SK-N-SH (cell line): Measurements from ENCODE around the gene OOSP2. TPM values are rescaled to one million over a fixed set of nuclear protein-coding genes. Genes with fewer than 3 reads are reported as not detected.

Experiments
- CTCF ChIA-PET: fragments of 300-600, 350-600 bp; formaldehyde crosslinking; extraction: SDS; loops from one replicate; lab custom pipeline; 2021; lab: Yijun Ruan, JAX
- POLR2A ChIA-PET: fragments of 350-600 bp; sonication (Branson Sonifier 250); formaldehyde crosslinking; extraction: SDS; loops from one replicate; lab custom pipeline; 2020; ENCODE audit warnings: antibody characterized with exemption, inconsistent platforms; lab: Yijun Ruan, JAX
- DNase-seq: peaks from one replicate; pipeline ENCODE4 v3.0.0; 2012
- H2AFZ ChIP-seq: fragments of 200-600 bp; sonication (generic); 2 replicates; pipeline ENCODE4 v1.8.1; 2016; ENCODE audit warnings: antibody characterized with exemption, mild to moderate bottlenecking, low read depth
- H3F3A ChIP-seq: fragments of 200-600 bp; sonication (generic); replicated peaks from 2 replicates; pipeline ENCODE3; 2016; ENCODE audit warnings: antibody characterized with exemption, mild to moderate bottlenecking; ENCODE audit not compliant: insufficient read depth
- H3K27ac ChIP-seq, 2 experiments: fragments of 200-500 bp in 1 of 2; fragments of 200-600 bp in 1 of 2; sonication (Bioruptor generic) in 1 of 2; sonication (generic), shearing (Covaris generic) in 1 of 2; 2 replicates each; pipeline versions ENCODE4 v1.5.1 to v1.6.1; 2014 to 2016; ENCODE audit warnings: low read depth in 2 of 2, inconsistent platforms in 1 of 2, low read length in 1 of 2, mild to moderate bottlenecking in 1 of 2, mixed read lengths in 1 of 2
- H3K27me3 ChIP-seq: fragments of 200-600 bp; sonication (generic), shearing (Covaris generic); 2 replicates; pipeline ENCODE4 v1.6.1; 2016; ENCODE audit warnings: mixed run types; ENCODE audit not compliant: insufficient read depth
- H3K36me3 ChIP-seq, 2 experiments: fragments of 200-500 bp in 1 of 2; fragments of 200-600 bp in 1 of 2; sonication (Bioruptor generic) in 1 of 2; sonication (generic) in 1 of 2; replicated peaks in 1 of 2; 2 replicates each; pipeline versions ENCODE3 to v1.5.1; 2014 to 2016; ENCODE audit warnings: low read length in 1 of 2, mild to moderate bottlenecking in 1 of 2; ENCODE audit not compliant: insufficient read depth in 2 of 2, control insufficient read depth in 1 of 2
- H3K4me1 ChIP-seq, 2 experiments: fragments of 200-500 bp in 1 of 2; fragments of 200-600 bp in 1 of 2; sonication (Bioruptor generic) in 1 of 2; sonication (generic), shearing (Covaris generic) in 1 of 2; 2 replicates each; pipeline versions ENCODE4 v1.5.1 to v1.6.1; 2014 to 2016; ENCODE audit warnings: low read depth in 1 of 2, low read length in 1 of 2, mixed run types in 1 of 2; ENCODE audit not compliant: insufficient read depth in 2 of 2, control insufficient read depth in 1 of 2
- H3K4me2 ChIP-seq: fragments of 200-600 bp; sonication (generic), shearing (Covaris generic); 2 replicates; pipeline ENCODE4 v1.6.1; 2017; ENCODE audit warnings: mixed run types
- H3K4me3 ChIP-seq, 2 experiments: fragments of 200-500 bp in 1 of 2; fragments of 200-600 bp in 1 of 2; sonication (Bioruptor generic) in 1 of 2; sonication (generic), shearing (Covaris generic) in 1 of 2; 2 replicates each; pipeline versions ENCODE4 v1.5.1 to v1.8.1; 2014 to 2016; ENCODE audit warnings: low read depth in 2 of 2, inconsistent platforms in 1 of 2, low read length in 1 of 2, mild to moderate bottlenecking in 1 of 2, mixed read lengths in 1 of 2, moderate library complexity in 1 of 2
- H3K79me2 ChIP-seq: fragments of 200-600 bp; sonication (generic); 2 replicates; pipeline ENCODE4 v1.8.1; 2017; ENCODE audit warnings: mild to moderate bottlenecking; ENCODE audit not compliant: insufficient read depth
- H3K9ac ChIP-seq: fragments of 200-600 bp; sonication (generic); 2 replicates; pipeline ENCODE4 v1.6.1; 2017; ENCODE audit warnings: mixed run types
- H3K9me2 ChIP-seq: fragments of 200-600 bp; sonication (generic); 2 replicates; pipeline ENCODE4 v1.6.1; 2017; ENCODE audit warnings: mixed run types
- H3K9me3 ChIP-seq: fragments of 200-600 bp; sonication (generic); 2 replicates; pipeline ENCODE4 v1.6.1; 2017; ENCODE audit warnings: mixed run types, mild to moderate bottlenecking, moderate library complexity
- H4K20me1 ChIP-seq: fragments of 200-600 bp; sonication (generic); 2 replicates; pipeline ENCODE4 v1.6.1; 2017; ENCODE audit warnings: mild to moderate bottlenecking, mixed run types; ENCODE audit not compliant: insufficient read depth
- ELF1 ChIP-seq: IDR thresholded peaks from 2 replicates; pipeline ENCODE4 v1.4.0; 2012
- EP300 ChIP-seq, 2 experiments: IDR thresholded peaks; 2 replicates each; pipeline versions ENCODE4 v1.4.0 to v1.6.1; 2012; ENCODE audit warnings: borderline replicate concordance in 1 of 2, low read depth in 1 of 2, low read length in 1 of 2
- EZH2phosphoT487 ChIP-seq: fragments of 200-600 bp; sonication (generic); IDR thresholded peaks from 2 replicates; pipeline ENCODE4 v1.6.1; 2017; ENCODE audit warnings: low read depth, mixed run types, mild to moderate bottlenecking, antibody characterized with exemption, moderate library complexity, borderline replicate concordance
- FOXJ3 ChIP-seq: sonication (generic); formaldehyde crosslinking; IDR thresholded peaks from 2 replicates; pipeline ENCODE4 v1.5.1; 2020; ENCODE audit warnings: mild to moderate bottlenecking, missing genetic modification reagents
- FOXM1 ChIP-seq: IDR thresholded peaks from 2 replicates; pipeline ENCODE4 v1.4.0; 2012; ENCODE audit warnings: low read depth, mild to moderate bottlenecking
- GABPA ChIP-seq: IDR thresholded peaks from 2 replicates; pipeline ENCODE4 v1.4.0; 2012; ENCODE audit warnings: low read depth, mild to moderate bottlenecking
- MXI1 ChIP-seq: IDR thresholded peaks from 2 replicates; pipeline ENCODE4 v1.6.1; 2012; ENCODE audit warnings: mild to moderate bottlenecking, low read depth, low read length, improper control_type of control experiment
- POLR2AphosphoS5 ChIP-seq: IDR thresholded peaks from 2 replicates; pipeline ENCODE4 v1.6.1; 2012; ENCODE audit warnings: low read depth, low read length
- RAD21 ChIP-seq: IDR thresholded peaks from 2 replicates; pipeline ENCODE4 v1.6.1; 2012; ENCODE audit warnings: mild to moderate bottlenecking, low read length
- RCOR1 ChIP-seq: fragments of 150-350 bp; IDR thresholded peaks from 2 replicates; pipeline ENCODE4 v1.6.1; 2017; ENCODE audit warnings: antibody characterized with exemption, low read length
- RXRA ChIP-seq: IDR thresholded peaks from 2 replicates; pipeline ENCODE4 v1.4.0; 2012; ENCODE audit warnings: low read depth, mild to moderate bottlenecking, borderline replicate concordance
- SMC3 ChIP-seq: IDR thresholded peaks from 2 replicates; pipeline ENCODE4 v1.6.1; 2012; ENCODE audit warnings: low read depth, low read length, improper control_type of control experiment
- WGBS: methylation state at CpG from one replicate; pipeline ENCODE4 v1.1.6; 2017; ENCODE audit warnings: low lambda C conversion rate; 5-methylcytosine and 5-hydroxymethylcytosine counted together
- polyA plus RNA-seq, 3 experiments: library from polyadenylated mRNA; depleted of rRNA; stranded (reverse); fragments of >200 nt; gene quantifications; 2 replicates each; pipeline ENCODE4 v1.2.3, GENCODE V29; 2012
- TF ChIP-seq, protein P1 (sequence below): IDR thresholded peaks from 2 replicates; pipeline ENCODE4 v1.4.0; 2012; ENCODE audit warnings: low read depth
- TF ChIP-seq, protein P2 (sequence below): fragments of 150-350 bp; IDR thresholded peaks from 2 replicates; pipeline ENCODE4 v1.6.1; 2016; ENCODE audit warnings: mild to moderate bottlenecking, low read depth, low read length
- TF ChIP-seq, protein P3 (sequence below): IDR thresholded peaks from 2 replicates; pipeline ENCODE4 v1.4.0; 2012; ENCODE audit warnings: low read depth, borderline replicate concordance

The OOSP2 gene
- polyA plus RNA-seq, 1 of the 3 experiments (the other 2 are of a cell fraction) = not detected

DNA sequence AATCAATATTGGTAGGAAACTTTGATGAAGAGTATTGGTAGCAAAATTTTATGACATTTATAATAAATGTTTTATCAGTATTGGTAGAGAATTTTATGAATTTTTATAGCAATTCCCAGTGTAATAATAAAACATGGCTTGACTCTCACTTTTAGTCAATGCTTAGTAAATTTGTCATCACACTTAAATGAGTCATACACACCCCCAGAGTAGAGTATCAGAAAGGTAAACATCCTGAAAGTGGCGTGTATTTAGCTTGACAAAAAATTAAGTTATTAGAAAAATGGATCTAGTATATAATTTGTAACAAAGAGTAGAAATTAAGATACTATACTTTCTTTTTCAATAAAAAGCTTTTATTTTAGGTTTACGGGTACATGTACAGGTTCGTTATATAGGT is 18.8 kb downstream of the OOSP2 start:
- no peaks in the 10 kb centered on the region for H3F3A ChIP-seq
- H3K9me2 ChIP-seq = no peaks in the 10 kb centered on the region
- no peaks in the 10 kb centered on the region; the same call in 1 of the 2 replicates for H3K27me3 ChIP-seq
- TF ChIP-seq POLR2AphosphoS5 (no peak), EP300 (IDR thresholded peaks at IDR 0.05; ENCODE audit: borderline replicate concordance in 1 of 2, low read depth in 1 of 2, low read length in 1 of 2) (no peak), FOXJ3 (CRISPR knock-in tag) (no peak), RCOR1 (no peak), EZH2phosphoT487 (no peak), RAD21 (no peak)
- TF ChIP-seq, protein P1, sequence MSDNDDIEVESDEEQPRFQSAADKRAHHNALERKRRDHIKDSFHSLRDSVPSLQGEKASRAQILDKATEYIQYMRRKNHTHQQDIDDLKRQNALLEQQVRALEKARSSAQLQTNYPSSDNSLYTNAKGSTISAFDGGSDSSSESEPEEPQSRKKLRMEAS = no peak
- TF ChIP-seq, all 33 proteins: peak for 0
- no peak overlapping the region for H3K9ac ChIP-seq
- 14% methylated on average over 3 of the region's 3 CpGs for WGBS
- no peak for DNase-seq
- H3K4me2 ChIP-seq = no peak overlapping the region
- no peaks in the 10 kb centered on the region for H3K9me3 ChIP-seq
- no peak overlapping the region for H3K4me3 ChIP-seq
- POLR2A ChIA-PET = no interaction called here
- no peak overlapping the region for H2AFZ ChIP-seq
- H3K4me1 ChIP-seq = no peaks in the 10 kb centered on the region
- H3K27ac ChIP-seq = no peak overlapping the region
- H4K20me1 ChIP-seq = no peaks in the 10 kb centered on the region
- H3K79me2 ChIP-seq = no peaks in the 10 kb centered on the region
- no peaks in the 10 kb centered on the region for H3K36me3 ChIP-seq
- CTCF ChIA-PET = interaction anchor here (1.1 kb wide), 1 partner anchor 134 kb away, joined by 3 read pairs; no protein-coding TSS in a partner anchor

DNA sequence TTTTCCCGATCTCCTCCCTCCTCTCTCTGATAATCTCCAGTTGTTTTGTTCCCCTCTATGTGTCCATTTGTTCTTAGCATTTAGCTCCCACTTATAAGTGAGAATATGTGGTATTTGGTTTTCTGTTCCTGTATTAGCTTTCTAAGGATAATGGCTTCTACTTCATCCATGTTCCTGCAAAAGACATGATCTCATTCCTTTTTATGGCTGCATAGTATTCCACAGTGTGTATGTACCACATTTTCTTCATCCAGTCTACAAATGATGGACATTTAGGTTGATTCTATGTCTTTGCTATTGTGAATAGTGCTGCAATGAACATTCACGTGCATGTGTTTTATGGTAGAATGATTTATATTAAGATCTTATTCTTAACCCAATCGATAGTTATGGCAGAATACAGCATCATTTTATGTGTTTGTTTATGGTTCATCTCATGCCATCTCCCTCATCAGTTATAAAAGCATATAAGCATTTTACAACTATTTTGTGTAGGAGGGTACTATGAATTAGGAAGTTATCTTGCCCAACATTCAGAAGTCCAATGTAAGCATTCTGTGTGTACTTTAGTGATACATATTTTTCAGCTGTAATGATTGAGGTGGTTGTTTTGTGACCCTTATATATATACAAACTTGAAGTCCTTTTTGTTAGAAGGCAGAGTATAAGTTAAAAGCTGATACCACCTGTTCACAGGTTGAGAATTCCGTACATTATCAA is 19.5 kb downstream of the OOSP2 start:
- Histone ChIP-seq H3K79me2 (no peaks in the 10 kb centered on the region), H3K4me3 (no peak overlapping the region), H3K36me3 (no peaks in the 10 kb centered on the region), H3K27ac (no peak overlapping the region), H4K20me1 (no peaks in the 10 kb centered on the region), H3K9ac (no peak overlapping the region), H2AFZ (no peak overlapping the region), H3K4me1 (no peaks in the 10 kb centered on the region), H3K27me3 (no peaks in the 10 kb centered on the region; the same call in 1 of the 2 replicates), H3K9me3 (no peaks in the 10 kb centered on the region), H3K9me2 (no peaks in the 10 kb centered on the region), H3F3A (no peaks in the 10 kb centered on the region), H3K4me2 (no peak overlapping the region)
- CTCF ChIA-PET = interaction anchor here (1.1 kb wide), 1 partner anchor 134 kb away, joined by 3 read pairs; no protein-coding TSS in a partner anchor
- 29% methylated on average over 4 of the region's 4 CpGs for WGBS
- POLR2A ChIA-PET = no interaction called here
- no peak for DNase-seq
- TF ChIP-seq ELF1 = no peak
- TF ChIP-seq, protein P2, sequence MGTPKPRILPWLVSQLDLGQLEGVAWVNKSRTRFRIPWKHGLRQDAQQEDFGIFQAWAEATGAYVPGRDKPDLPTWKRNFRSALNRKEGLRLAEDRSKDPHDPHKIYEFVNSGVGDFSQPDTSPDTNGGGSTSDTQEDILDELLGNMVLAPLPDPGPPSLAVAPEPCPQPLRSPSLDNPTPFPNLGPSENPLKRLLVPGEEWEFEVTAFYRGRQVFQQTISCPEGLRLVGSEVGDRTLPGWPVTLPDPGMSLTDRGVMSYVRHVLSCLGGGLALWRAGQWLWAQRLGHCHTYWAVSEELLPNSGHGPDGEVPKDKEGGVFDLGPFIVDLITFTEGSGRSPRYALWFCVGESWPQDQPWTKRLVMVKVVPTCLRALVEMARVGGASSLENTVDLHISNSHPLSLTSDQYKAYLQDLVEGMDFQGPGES = no peak
- TF ChIP-seq SMC3 = no peak
- no peak for TF ChIP-seq EP300 (IDR thresholded peaks at IDR 0.05; ENCODE audit: borderline replicate concordance in 1 of 2, low read depth in 1 of 2, low read length in 1 of 2)
- TF ChIP-seq, protein P1 = no peak
- TF ChIP-seq RXRA = no peak
- TF ChIP-seq, protein P3, sequence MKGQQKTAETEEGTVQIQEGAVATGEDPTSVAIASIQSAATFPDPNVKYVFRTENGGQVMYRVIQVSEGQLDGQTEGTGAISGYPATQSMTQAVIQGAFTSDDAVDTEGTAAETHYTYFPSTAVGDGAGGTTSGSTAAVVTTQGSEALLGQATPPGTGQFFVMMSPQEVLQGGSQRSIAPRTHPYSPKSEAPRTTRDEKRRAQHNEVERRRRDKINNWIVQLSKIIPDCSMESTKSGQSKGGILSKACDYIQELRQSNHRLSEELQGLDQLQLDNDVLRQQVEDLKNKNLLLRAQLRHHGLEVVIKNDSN = no peak
- TF ChIP-seq FOXJ3 (CRISPR knock-in tag) = no peak
- TF ChIP-seq GABPA = no peak
- no peak for TF ChIP-seq FOXM1
- no peak for TF ChIP-seq MXI1
- no peak for TF ChIP-seq POLR2AphosphoS5
